ENCODE measurements around the gene CEACAM7.

The CEACAM7 gene

DNA sequence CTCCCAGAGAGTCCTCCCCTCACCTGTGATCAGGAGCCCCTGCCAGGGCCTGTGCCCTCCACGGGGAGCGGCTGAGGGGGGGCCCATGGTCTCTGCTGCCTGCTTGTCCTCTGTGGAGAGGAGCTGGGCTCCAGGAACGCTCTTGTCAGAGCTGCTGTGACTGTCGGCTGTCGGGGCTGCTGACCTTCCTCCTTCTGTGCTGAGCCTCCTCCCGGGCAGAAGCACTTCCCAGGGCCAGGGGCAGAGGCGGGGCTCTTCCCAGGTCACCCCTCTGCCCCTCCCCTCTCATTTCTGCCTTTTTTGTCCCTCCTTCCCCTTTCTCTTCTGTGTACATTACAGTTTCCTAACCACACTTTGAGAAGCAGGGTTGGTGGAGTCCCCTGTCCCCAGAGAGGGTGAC lies 61.2 kb downstream of the CEACAM7 start, which contains the start of gene CEACAM4:
Gene CEACAM4, minus strand, starts transcription at position 198 of the 400 bp plus-strand sequence. Its CDS starts 111 bp downstream, at position 87.
- Histone ChIP-seq H3K4me3 (ENCODE audit: low read depth, low read length, poor library complexity, severe bottlenecking) (no peak within 1 kb of the TSS), H3K79me2 (ENCODE audit: insufficient read depth, low read length) (no peaks in the 10 kb centered on the region), H3F3A (ENCODE audit: insufficient read depth, low read length) (no peaks in the 10 kb centered on the region), H3K9me3 (ENCODE audit: low read length) (peaks cover 10% of the 10 kb centered on the region), H3K27ac (ENCODE audit: low read depth, low read length, poor library complexity, severe bottlenecking) (no peak within 1 kb of the TSS), H3K4me1 (ENCODE audit: insufficient read depth, low read length, severe bottlenecking) (no peaks in the 10 kb centered on the region), H3K9ac (ENCODE audit: low read length) (no peak within 1 kb of the TSS), H2AFZ (ENCODE audit: low read length) (no peak within 1 kb of the TSS), H3K4me2 (ENCODE audit: low read length) (no peak within 1 kb of the TSS), H4K20me1 (ENCODE audit: insufficient read depth, low read length) (no peaks in the 10 kb centered on the region), H3K9me2 (ENCODE audit: low read depth, low read length) (no peaks in the 10 kb centered on the region), H3K36me3 (ENCODE audit: insufficient read depth, low read length) (no peaks in the 10 kb centered on the region), H3K27me3 (ENCODE audit: insufficient read depth, low read length) (no peaks in the 10 kb centered on the region; the same call in none of the 2 replicates)
- TF ChIP-seq, protein P1, sequence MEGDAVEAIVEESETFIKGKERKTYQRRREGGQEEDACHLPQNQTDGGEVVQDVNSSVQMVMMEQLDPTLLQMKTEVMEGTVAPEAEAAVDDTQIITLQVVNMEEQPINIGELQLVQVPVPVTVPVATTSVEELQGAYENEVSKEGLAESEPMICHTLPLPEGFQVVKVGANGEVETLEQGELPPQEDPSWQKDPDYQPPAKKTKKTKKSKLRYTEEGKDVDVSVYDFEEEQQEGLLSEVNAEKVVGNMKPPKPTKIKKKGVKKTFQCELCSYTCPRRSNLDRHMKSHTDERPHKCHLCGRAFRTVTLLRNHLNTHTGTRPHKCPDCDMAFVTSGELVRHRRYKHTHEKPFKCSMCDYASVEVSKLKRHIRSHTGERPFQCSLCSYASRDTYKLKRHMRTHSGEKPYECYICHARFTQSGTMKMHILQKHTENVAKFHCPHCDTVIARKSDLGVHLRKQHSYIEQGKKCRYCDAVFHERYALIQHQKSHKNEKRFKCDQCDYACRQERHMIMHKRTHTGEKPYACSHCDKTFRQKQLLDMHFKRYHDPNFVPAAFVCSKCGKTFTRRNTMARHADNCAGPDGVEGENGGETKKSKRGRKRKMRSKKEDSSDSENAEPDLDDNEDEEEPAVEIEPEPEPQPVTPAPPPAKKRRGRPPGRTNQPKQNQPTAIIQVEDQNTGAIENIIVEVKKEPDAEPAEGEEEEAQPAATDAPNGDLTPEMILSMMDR (IDR thresholded peaks at IDR 0.05; ENCODE audit: low read length) = no peak
- TF ChIP-seq EZH2 (IDR thresholded peaks at IDR 0.05; ENCODE audit: borderline replicate concordance, low read length) = no peak

DNA sequence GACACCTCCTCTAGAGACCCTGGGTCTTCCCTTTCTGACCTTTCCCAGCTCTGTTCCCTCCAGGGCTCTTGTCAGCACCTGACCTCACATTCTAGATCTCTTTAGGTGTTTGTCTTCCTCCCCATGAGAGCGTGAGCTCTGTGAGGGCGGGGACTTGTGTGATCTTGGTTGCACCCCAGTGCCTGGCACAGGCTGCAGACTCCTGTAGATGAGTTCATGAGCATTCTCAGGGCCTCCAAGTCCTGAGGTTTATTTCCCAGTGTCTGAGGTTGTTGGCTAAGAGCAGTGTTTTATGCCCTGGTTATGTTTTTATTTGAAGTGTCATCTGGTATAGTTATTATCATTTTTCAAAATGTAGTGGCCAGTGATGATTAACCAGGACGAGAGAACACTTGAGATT lies 61.8 kb downstream of the CEACAM7 start:
- H3K27ac ChIP-seq (ENCODE audit: low read depth, low read length, poor library complexity, severe bottlenecking) = no peak overlapping the region
- no peak overlapping the region for H3K4me2 ChIP-seq (ENCODE audit: low read length)
- H3K27me3 ChIP-seq (ENCODE audit: insufficient read depth, low read length) = no peaks in the 10 kb centered on the region; the same call in none of the 2 replicates
- H3K9me3 ChIP-seq (ENCODE audit: low read length) = peaks cover 10% of the 10 kb centered on the region
- no peaks in the 10 kb centered on the region for H4K20me1 ChIP-seq (ENCODE audit: insufficient read depth, low read length)
- no peak overlapping the region for H2AFZ ChIP-seq (ENCODE audit: low read length)
- H3K79me2 ChIP-seq (ENCODE audit: insufficient read depth, low read length) = no peaks in the 10 kb centered on the region
- no peaks in the 10 kb centered on the region for H3K9me2 ChIP-seq (ENCODE audit: low read depth, low read length)
- no peaks in the 10 kb centered on the region for H3F3A ChIP-seq (ENCODE audit: insufficient read depth, low read length)
- no peaks in the 10 kb centered on the region for H3K4me1 ChIP-seq (ENCODE audit: insufficient read depth, low read length, severe bottlenecking)
- no peak overlapping the region for H3K9ac ChIP-seq (ENCODE audit: low read length)
- no peaks in the 10 kb centered on the region for H3K36me3 ChIP-seq (ENCODE audit: insufficient read depth, low read length)
- TF ChIP-seq, protein P1 (IDR thresholded peaks at IDR 0.05; ENCODE audit: low read length) = no peak
- TF ChIP-seq EZH2 (IDR thresholded peaks at IDR 0.05; ENCODE audit: borderline replicate concordance, low read length) = no peak
- H3K4me3 ChIP-seq (ENCODE audit: low read depth, low read length, poor library complexity, severe bottlenecking) = no peak overlapping the region

DNA sequence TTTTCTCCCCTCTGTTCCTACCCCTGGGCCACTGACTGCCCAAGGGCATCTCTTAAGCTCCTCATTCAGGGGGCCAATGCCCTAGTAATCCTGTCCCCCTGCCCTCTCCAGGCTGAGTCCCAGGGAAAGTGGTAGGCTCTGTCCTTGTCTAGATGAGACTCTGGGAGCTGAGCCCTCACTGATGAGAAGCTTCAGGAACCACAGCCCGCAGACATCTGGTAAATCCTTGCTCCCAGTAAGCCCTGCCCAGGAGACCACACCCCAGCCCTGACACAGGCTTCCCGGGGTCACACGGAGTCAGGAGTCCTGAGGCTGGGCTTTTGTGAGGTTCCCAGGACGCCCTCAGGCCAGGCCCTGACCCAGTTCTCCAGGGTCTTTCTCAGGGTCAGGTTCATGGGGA lies 63.1 kb downstream of the CEACAM7 start:
- Histone ChIP-seq H3K4me3 (ENCODE audit: low read depth, low read length, poor library complexity, severe bottlenecking) (no peak overlapping the region), H3K4me1 (ENCODE audit: insufficient read depth, low read length, severe bottlenecking) (no peaks in the 10 kb centered on the region), H3K36me3 (ENCODE audit: insufficient read depth, low read length) (no peaks in the 10 kb centered on the region), H3K27ac (ENCODE audit: low read depth, low read length, poor library complexity, severe bottlenecking) (no peak overlapping the region), H3K9me2 (ENCODE audit: low read depth, low read length) (no peaks in the 10 kb centered on the region), H3K27me3 (ENCODE audit: insufficient read depth, low read length) (no peaks in the 10 kb centered on the region; the same call in 1 of the 2 replicates), H4K20me1 (ENCODE audit: insufficient read depth, low read length) (no peaks in the 10 kb centered on the region), H2AFZ (ENCODE audit: low read length) (no peak overlapping the region), H3F3A (ENCODE audit: insufficient read depth, low read length) (no peaks in the 10 kb centered on the region), H3K4me2 (ENCODE audit: low read length) (no peak overlapping the region), H3K9me3 (ENCODE audit: low read length) (no peaks in the 10 kb centered on the region; the same call in 1 of the 2 replicates), H3K79me2 (ENCODE audit: insufficient read depth, low read length) (no peaks in the 10 kb centered on the region), H3K9ac (ENCODE audit: low read length) (no peak overlapping the region)
- no peak for TF ChIP-seq EZH2 (IDR thresholded peaks at IDR 0.05; ENCODE audit: borderline replicate concordance, low read length)
- TF ChIP-seq, protein P1 (IDR thresholded peaks at IDR 0.05; ENCODE audit: low read length) = no peak

Data from OCI-LY1 (cell line).